GM19043 (cell line): Measurements from ENCODE around the gene KCNK7.
"Not testable (repeated sequence)": the region's sequence is repeated elsewhere in the genome, so short reads cannot be mapped to it uniquely, and the experiment has no call there.

ENCODE experiments used
- ATAC-seq: cut with Tn5 transposase; IDR thresholded peaks from one replicate; pipeline ENCODE4 v1.9.1; 2021; ENCODE audit warnings: low read depth; ENCODE audit not compliant: unreplicated experiment

Gene KCNK7, protein sequence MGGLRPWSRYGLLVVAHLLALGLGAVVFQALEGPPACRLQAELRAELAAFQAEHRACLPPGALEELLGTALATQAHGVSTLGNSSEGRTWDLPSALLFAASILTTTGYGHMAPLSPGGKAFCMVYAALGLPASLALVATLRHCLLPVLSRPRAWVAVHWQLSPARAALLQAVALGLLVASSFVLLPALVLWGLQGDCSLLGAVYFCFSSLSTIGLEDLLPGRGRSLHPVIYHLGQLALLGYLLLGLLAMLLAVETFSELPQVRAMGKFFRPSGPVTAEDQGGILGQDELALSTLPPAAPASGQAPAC

DNA sequence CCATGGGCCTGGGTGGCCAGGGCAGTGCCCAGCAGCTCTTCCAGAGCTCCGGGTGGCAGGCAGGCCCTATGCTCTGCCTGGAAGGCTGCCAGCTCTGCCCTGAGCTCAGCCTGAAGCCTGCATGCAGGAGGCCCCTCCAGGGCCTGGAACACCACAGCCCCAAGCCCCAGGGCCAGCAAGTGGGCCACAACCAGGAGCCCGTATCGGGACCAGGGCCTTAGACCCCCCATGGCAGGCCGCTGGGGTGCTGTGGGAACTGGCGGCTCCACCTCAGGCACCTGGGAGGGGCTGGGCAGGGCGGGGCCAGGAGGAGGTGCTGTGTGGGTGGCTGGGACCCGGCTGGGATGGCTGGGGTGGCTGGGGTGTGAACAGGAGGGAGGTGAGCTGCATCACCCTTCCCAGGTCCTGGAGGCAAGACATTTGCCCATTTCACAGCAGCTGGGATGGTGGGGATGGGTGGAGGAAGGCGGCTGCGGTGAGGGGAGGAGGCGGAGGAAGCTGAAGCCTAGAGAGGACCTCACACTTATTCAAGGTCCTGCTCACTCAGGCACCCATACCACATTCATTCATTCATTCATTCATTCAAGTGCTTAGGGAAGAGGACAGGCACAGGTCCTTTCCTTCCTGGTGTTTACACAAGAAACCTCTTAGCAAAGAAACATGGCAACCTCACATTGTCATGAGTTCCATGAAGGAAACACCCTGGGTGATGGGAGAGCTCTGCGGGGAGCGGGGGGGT lies at the start of gene KCNK7:
TSS of gene KCNK7 (minus strand) at position 258 of the 739 bp plus-strand sequence. CDS start at position 230, 28 bp downstream.
- no peak for ATAC-seq

DNA sequence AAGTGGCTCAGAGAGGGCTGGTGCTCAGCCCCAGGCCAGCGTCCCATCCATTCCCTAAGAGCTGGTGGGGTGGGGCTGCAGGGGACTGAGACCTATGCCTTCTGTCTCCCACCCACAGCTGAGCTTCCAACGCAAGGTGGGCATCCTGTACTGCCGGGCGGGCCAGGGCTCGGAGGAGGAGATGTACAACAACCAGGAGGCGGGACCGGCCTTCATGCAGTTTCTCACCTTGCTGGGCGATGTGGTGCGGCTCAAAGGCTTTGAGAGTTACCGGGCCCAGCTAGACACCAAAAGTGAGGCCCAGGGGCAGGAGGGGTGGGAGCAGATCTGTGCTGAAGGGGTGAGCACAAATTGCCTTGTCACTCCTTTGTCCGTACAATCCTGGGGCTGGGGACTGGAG lies 49.2 kb upstream of the KCNK7 start:
- no peak for ATAC-seq

DNA sequence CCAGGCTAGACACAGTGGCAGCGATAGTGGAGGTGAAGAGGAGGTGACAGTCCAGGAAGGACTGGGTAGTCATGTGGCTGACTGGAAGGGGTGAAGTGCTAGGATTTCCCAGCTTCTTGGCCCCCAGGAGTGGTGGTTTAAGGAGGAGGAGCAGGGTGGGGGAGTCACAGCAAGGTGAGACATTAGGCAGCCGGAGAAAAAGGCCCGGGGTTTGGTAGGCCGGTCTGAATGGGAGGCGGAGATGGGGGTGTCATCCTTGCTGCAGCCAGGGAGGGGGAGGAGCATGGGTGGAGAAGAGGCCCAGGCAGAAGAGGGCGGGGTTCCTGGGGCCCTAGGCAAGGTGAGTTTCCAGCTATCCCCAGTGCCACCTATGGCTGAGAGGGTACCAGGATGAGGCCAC lies 48.4 kb upstream of the KCNK7 start:
- ATAC-seq, result no peak

DNA sequence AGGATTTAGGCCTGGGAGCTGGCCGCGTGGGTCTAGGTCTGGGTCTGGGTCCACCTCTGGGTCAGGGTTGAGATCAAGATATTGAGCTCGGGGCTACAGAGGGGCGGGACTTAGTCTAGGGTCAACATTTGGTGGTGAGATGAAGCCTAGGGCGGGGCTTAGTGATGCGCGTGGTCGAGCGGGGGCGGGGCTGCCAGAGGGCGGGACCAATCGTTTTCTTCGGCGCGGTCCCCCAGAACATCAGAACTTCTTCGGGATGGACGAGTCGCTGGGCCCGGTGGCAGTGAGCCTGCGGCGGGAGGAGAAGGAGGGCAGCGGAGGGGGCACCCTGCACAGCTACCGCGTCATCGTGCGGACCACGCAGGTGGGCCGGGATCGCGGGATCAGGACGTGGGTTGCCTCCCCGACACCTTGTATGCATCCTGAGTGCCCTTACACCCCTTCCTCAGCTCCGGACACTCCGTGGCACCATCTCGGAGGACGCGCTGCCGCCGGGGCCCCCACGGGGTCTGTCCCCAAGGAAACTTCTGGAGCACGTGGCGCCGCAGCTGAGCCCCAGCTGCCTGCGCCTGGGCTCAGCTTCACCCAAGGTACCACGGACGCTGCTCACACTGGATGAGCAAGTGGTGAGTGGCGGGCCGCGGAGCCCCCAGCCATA lies 46.5 kb upstream of the KCNK7 start:
- ATAC-seq, result no peak

DNA sequence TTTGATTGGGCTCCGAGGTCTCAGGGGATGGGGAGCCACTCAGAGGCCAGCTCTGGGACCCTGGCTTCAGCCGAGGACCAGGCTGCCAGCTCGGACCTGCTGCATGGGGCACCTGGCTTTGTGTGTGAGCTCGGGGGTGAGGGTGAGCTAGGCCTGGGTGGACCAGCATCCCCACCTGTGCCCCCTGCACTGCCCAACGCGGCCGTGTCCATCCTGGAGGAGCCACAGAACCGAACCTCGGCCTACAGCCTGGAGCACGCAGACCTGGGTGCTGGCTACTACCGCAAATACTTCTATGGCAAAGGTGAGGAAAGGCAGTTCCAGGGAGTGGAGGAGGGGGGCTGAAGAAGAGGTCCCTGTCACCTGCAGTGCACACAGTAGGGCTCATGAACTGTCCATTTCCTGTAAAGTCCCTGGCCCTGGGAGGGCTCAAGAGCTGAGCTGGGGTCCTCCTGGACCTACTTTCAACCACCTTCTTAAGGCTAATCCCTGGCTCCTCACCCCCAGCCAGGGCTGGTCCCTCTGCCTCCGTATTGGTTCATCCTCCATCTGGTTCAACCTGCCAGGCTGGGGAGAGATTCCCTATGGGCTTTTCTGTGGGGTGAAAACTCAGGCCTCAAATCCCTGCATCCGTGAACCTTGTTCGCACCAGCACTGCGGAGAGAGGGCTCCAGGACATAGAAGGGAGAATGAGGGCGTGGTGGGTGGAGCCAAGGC lies 45.9 kb upstream of the KCNK7 start:
- ATAC-seq, result no peak

DNA sequence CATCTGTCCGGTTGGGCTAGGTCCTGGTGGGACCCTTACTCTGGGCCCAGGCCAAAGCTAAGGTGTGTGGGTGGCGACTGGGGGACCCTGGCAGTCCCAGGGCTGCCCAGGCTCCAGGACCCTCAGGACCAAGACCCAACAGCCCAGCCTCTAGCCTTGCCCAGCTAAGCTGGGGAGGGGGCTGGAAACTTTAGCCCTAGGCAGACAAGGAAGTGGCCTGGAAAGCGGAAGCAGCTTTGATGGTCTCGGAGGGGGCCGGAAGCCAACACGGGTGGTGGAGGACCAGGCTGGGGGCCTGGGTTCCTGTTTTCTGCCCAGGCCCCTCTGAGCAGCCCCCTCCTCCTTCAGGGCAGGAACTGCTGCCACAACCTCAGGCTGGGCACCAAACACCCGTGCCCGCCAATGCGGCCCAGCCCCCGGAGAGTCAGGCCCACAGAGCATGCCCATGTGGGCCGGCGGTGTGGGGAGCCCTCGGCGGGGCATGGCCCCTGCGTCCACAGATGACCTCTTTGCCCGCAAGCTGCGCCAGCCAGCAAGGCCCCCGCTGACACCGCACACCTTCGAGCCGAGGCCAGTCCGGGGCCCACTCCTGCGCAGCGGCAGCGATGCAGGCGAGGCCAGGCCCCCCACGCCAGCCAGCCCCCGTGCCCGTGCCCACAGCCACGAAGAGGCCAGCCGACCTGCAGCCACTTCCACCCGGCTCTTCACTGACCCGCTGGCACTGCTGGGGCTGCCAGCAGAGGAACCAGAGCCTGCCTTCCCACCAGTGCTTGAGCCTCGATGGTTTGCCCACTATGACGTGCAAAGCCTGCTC lies 45.1 kb upstream of the KCNK7 start:
- no peak for ATAC-seq

DNA sequence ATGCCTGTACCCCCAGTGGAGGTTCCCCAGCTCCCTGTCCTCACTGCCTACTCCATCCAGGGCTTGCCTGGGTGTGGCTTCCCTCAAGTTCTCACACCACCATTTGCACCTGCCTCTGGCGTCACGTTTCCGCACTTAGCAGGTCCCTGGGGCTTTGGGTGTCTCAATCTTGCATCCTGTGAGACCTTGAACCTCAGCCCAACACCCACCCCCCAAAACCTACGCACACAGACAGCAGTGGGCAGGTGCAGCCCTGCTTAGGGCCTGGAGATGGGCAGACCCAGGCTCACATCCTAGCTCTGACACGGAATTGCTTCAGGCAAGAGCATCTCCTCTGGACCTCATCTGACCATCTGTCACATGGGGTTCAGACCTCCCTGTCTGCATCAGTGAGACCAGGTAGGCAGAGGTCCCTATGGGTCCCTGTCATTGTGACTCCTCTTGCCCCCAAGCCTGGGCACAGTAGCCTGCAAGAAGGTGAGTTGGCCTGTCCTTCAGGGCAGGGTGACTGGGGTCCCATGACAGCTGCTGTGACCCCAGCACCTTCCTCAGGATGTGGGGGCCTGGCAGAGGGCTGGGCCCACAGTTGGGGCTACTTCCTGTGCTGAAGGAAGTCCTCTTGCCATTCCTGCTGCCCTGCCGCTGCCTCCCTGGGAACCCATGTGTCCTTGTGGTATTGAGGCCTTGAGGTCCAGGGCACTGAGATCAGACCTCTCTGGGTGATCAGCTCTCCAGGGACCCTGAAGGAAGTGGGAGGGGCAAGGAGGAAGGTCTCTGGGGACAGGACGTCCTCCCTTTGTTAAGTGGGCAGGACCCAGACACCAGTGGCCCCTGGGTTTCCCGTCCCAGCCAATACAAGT lies 44.3 kb upstream of the KCNK7 start:
- ATAC-seq, result no peak

DNA sequence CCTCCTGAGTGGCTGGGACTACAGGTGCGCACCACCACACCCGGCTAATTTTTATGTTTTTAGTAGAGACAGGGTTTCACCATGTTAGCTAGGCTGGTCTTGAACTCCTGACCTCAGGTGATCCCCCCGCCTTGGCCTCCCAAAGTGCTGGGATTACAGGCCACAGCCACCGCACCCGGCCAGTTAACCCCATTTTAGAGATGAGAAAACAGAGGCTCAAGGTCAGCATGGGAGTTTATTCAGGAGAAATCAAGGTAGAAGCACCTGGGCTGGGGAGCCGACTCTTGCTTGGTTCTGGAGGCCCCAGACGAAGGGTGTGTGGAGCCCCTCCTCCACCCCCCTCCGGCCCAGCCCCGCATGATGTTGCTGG lies 43.6 kb upstream of the KCNK7 start:
- not testable (repeated sequence) for ATAC-seq

DNA sequence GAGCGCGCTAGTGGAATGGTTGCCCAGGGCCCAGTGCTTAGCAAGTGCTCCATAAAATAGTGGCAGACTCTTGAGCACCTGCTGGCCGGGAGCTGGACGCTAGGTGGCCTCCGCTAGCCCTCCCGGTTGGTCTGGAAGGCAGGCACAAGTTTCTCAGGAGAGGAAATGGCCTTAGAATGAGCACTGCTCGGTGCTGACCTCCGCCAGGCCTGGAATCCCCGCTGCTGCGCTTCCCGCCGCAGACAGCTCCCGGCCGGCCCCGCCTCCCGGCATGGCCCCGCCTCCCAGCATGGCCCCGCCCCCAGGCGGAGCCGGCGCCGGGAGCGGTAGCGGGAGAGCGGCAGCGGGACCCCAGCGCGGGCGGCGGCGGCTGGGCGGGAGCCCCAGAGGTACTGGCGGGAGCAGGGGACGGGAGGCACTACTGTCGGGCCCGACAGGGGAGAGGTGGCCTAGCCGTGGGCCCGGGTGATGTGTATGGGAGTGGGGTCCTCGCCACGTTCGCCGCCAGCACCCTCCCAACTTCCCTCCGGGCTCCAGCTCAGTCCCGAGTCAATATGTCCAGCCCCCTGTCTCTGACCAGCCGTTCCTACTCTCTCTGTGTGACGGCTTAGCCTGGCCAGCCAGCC lies 42.3 kb upstream of the KCNK7 start, which contains the start of gene SIPA1:
TSS of gene SIPA1 (plus strand) at position 308 of the 626 bp plus-strand sequence. CDS start 2,821 bp downstream, outside the sequence.
- ATAC-seq, result peak; percentile 40

DNA sequence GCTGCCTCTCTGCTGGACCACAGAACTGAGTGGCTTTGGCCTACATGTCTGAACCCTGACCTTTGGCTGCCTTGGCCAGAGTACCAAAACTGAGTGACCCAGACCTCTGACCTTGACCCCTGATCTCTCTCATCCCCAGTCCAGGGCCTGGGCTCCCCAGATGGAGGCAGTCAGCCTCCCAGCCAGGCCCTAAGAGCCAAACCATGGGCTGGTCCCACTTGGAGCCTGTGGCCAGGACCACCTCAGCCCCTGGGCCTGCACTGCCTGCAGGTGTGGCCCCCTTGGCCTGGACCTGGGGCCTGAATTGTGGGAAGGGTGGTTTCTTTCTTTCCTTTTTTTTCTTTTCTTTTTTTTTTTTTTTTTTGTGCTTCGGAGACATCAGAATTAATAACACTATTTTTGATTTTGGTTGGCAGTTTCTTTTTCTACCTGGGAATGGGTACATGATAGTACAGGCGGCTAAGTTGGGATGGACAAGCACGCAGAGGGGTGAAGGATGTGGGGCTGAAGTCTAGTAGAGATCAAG lies 41.5 kb upstream of the KCNK7 start:
- ATAC-seq, result no peak

DNA sequence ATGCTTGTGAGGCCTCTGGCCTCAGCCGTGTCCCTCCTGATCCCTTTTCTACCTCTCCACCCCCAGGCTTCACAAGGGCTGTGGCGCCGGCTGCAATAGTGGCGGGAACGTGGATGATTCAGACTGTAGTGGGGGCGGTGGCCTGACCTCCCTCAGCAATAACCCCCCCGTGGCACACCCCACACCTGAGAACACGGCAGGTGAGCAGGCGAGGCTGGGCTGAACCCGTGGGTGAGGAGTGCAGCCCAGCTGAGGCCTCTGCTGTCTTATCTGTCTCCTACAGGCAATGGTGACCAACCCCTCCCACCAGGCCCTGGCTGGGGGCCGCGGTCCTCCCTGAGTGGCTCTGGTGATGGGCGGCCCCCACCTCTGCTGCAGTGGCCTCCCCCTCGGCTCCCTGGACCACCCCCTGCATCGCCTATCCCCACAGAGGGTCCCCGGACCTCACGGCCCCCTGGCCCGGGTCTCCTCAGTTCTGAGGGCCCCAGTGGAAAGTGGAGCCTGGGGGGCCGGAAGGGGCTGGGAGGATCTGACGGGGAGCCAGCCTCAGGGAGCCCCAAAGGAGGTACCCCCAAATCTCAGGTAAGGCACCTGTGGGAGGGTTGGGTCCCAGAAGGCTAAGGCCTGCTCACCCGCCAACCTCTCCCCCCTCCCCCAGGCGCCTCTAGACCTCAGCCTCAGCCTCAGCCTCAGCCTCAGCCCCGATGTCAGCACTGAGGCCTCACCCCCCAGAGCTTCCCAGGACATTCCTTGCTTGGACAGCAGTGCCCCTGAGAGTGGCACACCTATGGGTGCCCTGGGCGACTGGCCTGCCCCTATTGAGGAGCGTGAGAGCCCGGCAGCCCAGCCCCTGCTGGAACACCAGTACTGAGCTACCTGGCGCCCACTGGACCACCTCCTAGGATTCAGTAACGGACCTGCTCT lies 40.8 kb upstream of the KCNK7 start:
- ATAC-seq, result no peak

DNA sequence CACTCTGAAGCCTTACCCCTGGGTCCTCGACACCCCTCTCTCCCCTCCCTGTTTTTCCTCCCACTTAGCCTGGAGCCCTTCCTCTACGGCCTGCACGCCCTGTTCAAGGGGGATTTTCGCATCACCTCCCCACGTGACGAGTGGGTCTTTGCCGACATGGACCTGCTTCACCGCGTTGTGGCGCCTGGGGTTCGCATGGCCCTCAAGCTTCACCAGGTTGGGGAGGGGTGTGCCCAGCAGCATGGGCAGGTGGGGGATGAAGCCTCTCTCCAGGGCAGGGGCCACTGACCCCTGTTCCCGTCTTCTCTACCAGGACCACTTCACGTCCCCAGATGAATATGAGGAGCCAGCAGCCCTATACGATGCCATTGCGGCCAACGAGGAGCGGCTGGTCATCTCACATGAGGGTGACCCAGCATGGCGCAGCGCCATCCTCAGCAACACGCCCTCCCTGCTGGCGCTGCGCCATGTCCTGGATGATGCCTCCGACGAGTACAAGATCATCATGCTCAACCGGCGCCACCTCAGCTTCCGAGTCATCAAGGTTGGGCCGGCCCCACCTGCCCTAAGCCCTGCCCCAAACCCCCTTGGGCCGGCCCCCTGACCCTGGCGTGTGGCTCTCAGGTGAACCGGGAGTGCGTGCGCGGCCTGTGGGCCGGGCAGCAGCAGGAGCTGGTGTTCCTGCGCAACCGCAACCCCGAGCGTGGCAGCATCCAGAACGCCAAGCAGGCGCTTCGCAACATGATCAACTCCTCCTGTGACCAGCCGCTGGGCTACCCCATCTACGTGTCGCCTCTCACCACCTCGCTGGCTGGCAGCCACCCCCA lies 39.5 kb upstream of the KCNK7 start:
- no peak for ATAC-seq

DNA sequence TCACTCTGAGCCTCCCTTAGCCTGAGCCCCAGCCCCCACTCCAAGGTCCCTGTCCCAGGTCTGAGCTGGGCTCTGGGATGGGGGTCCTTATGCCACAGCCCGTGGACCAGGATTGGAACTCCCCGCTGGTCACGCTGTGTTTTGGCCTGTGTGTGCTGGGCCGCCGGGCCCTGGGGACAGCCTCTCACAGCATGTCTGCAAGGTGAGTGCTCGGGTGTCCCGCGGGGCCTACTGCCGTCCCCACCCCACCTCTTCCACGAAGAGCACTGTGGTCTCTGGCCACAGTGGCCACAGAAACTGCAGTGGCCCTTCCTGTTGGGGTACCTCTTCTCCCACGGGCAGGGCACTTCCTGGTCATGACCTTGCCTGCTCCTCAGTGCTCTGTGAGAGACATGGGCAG lies 38.8 kb upstream of the KCNK7 start:
- ATAC-seq, result no peak

DNA sequence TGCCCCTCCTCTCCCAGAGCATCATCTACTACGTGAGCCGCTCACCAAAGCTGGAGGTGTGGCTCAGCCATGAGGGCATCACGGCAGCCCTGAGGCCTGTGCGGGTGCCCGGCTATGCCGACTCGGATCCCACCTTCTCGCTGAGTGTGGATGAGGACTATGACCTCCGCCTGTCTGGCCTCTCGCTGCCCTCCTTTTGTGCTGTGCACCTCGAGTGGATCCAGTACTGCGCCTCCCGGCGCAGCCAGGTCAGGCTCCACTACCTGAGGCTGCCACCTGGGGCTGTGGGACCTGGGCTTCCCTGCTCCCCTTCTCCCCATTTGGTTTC lies 38.5 kb upstream of the KCNK7 start:
- ATAC-seq, result no peak

DNA sequence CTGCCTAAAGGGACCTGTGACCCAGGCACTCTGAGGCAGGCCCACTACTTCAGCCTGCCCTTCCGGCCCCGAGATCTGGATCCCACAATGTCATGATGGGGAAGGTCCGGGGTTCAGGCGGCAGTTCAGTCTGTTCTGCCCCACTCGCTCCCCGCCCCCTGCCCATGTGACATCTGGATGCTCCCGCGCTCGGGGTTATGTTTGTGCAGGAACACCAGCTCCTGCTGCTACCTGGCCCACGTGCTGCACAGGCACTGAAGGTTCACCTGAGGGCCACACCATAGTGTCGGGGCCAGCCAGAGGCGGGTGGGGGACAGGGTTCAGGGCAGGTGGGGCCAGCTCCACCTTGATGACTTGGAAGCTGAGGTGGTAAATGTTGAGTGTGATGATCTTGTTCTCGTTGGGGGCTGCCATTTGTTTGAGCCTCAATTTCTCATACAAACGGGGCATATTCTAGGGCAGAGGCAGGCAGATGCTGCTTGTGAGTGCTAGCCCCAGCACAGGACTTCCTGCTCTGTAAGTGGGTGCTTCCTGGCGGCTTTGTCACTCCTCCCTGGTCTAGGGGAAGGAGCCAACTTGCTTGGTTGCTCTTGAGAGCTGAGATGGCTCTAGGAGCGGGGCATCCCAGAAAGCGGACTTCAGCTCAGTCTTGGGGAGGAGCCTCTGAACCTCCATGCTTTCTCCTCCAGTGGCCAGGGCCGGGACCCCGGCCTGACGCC lies 37.9 kb upstream of the KCNK7 start:
- ATAC-seq, result no peak

DNA sequence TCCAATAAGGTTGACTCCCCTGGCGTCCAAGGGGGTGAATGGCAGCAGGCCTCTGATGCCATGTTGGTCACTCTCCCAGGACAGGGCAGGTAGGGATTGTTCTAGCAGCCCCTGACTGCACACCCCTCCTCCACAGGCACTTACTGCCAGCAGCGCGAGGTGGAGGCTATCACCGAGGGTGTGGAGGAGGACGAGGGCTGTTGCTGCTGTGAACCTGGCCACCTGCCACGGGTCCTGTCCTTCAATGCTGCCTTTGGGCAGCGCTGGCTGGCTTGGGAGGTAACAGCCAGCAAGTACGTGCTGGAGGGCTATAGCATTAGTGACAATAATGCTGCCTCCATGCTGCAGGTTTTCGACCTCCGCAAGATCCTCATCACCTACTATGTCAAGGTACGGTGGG lies 34.6 kb upstream of the KCNK7 start:
- no peak for ATAC-seq
